ENCODE measurements around the gene FGD4.
A peak's percentile ranks its signal among the peaks of the same experiment; 100 is the strongest.
"Not testable (repeated sequence)": the region's sequence is repeated elsewhere in the genome, so short reads cannot be mapped to it uniquely, and the experiment has no call there.

Gene FGD4

DNA sequence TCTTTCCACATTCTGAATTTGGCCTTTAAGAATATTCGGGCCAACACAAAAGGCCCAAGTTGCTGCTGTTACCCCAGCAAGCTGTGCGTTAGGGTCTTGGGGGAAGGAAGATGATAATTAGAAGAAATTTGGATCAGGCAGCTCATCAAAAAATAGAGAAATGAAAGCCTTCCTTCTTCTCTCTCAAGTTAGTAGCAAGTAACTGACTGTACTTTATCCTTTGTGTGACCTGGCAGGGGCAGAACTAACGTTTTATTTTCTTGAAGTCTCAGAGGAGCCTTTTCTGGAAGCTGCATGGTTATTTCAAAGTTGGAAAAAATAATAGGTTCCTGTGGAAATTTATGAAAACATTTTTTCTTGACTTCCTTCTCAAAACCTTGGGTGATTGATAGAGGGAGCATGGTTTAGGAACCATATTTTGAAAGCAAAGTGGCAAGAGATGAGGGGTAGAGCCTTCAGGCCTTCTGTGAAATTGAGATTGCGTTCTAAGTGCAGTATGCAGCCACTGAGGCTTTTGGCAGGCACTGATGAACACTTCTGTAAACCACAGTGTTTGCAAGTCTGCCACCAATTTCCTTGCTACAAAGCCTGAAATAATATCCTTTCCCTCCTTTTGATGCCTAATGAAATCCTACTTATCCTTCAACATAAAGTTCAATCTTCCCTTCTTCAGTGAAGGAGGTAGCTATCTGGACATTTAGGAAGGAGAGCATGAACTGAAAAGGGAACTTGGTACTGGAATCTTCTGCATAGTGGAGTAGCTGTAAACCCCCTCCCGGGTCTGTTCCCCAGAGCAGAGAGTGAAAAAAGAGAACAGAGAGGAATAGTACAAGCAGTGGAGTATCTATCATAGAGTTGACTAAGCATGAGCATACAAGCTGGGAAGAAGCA lies 123.2 kb downstream of the FGD4 start:
- no peak for DNase-seq (ENCODE audit: low spot score)

- not testable (repeated sequence) for DNase-seq (ENCODE audit: low spot score)
Observed at GRCh38 chr12:32525802-32526201, 126.4 kb downstream of the FGD4 start.

DNA sequence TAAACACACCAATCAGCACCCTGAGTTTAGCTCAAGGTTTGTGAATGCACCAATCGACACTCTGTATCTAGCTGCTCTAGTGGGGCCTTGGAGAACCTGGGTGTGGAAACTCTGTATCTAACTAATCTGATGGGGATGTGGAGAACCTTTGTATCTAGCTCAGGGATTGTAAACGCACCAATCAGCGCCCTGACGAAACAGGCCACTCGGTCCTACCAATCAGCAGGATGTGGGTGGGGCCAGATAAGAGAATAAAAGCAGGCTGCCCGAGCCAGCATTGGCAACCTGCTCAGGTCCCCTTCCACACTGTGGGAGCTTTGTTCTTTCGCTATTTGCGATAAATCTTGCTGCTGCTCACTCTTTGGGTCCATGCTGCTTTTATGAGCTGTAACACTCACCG lies 127.0 kb downstream of the FGD4 start:
- not testable (repeated sequence) for DNase-seq (ENCODE audit: low spot score)

DNA sequence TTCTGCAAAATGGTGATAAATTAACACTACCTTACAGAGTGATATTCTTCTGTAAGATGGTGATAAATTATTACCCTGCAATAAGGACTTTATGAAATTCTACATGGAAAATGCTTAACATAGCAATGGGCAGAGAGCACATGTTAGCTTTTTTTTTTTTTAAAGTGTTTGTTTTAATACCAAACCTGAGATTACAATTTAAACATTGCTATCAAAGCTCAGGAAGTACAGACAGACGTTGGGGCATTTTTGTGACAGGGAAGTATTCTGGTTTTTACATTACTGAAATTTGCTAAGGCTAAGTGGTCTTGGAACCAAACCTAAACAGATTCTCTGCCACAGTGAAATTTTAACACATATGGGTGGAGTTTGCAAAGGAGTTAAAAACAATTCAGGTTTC lies 133.1 kb downstream of the FGD4 start:
- DNase-seq (ENCODE audit: low spot score): no peak

- DNase-seq (ENCODE audit: low spot score): no peak
Observed at GRCh38 chr12:32532951-32533350, 133.6 kb downstream of the FGD4 start.

- DNase-seq (ENCODE audit: low spot score): not testable (repeated sequence)
Observed at GRCh38 chr12:32533506-32533905, 134.1 kb downstream of the FGD4 start.

- peak; percentile 29 for DNase-seq (ENCODE audit: low spot score)
Observed at GRCh38 chr12:32533971-32534590, 134.7 kb downstream of the FGD4 start.

DNA sequence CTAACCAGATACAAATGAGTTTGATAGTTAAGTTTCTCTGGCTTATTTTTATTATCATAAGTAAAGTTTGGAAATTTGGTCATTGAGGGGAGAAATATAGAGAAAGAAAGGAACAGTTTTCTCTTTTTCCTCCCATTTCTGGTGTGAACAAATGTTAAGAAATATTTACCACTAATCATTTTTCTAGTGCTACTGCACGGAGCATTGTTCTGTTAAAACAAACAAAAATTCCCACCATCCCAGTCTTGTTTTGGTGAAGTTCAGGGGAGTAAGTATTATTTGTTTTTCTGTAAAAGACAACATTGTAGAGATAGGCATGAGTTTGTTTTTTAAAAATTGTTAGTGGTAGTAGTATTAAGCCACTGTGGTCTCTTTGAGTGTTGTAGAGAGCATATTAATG lies 135.3 kb downstream of the FGD4 start:
- no peak for DNase-seq (ENCODE audit: low spot score)

DNA sequence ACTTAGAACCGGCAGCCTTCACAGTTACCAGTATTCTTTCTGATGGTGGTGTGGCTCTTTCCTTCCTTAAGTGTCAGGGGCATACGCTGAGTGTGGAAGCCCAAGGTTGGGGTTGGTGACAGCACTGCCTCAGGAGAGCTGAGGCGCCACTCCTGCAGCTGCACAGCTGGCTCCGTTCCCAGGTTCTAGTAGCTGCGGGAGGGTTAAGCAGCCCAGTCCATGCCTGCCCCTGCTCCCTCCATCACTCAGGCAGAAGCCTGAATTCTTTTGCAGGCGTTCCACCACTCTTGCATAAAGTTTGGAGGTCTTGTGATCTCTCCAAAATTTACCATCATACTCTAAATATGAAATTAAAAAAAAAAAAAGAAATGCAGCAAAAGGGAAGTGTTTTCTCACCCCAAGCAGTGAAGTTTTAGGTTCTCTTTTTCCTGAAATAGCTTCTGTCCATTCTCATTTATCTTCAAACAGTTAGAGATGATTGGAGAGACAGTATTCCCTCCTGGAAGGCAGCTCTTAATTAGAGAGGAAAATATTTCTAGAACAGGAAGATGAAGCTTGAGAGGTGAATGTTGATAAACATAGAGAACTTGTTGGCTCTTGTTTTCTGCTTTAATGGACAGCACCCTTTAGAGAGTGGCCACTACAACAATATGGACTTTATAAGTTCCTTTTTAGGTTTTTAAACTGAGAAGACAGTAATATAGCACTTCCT lies 136.1 kb downstream of the FGD4 start:
- no peak for DNase-seq (ENCODE audit: low spot score)

DNA sequence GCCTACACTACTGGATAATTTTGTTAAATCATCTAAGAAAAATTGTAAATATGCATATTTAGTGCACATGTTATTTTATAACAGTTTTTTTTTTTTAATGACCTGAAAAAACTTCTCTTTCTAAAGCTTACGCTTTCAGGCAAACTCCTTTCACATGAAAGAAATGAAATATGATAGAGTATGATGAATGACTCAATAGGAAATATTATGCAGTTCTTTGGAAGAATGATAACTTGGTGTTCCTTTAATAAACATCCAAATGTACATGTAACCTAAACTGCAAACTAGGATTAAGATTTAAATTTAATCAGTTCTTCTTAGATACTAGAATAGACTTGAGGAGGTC lies 136.6 kb downstream of the FGD4 start:
- DNase-seq (ENCODE audit: low spot score): no peak

- DNase-seq (ENCODE audit: low spot score): no peak
Observed at GRCh38 chr12:32541754-32542374, 142.5 kb downstream of the FGD4 start.

GRCh38 chr12:32542428-32543229 lies 143.3 kb downstream of the FGD4 start:
- no peak for DNase-seq (ENCODE audit: low spot score)

GRCh38 chr12:32544893-32545292 lies 145.5 kb downstream of the FGD4 start:
- no peak for DNase-seq (ENCODE audit: low spot score)

DNA sequence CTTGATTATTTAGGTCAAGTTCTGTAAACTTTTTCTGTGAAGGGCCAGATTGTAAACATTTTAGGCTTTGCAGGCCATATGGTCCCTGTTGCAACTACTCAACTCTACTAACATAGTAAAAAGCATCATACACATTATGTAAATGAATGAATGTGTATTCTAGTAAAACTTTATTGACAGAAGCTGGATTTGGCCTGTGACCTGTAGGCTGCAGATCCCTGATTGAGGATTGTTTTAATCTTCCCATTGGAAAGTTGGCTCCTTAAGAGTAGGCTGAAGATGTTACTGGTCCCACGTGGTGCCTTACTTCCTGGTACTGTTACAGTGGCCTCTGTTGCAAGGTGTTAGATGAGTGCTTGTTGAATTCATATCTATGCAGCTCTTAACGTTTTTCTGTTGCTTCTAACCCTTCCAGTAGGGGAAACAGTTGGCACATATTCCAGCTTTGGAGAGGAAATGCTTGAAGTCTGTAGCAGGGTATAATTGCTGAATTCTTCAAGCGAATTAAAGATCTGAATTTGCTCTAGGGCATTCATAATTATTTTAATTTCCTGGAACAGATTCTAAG lies 146.1 kb downstream of the FGD4 start:
- no peak for DNase-seq (ENCODE audit: low spot score)

DNA sequence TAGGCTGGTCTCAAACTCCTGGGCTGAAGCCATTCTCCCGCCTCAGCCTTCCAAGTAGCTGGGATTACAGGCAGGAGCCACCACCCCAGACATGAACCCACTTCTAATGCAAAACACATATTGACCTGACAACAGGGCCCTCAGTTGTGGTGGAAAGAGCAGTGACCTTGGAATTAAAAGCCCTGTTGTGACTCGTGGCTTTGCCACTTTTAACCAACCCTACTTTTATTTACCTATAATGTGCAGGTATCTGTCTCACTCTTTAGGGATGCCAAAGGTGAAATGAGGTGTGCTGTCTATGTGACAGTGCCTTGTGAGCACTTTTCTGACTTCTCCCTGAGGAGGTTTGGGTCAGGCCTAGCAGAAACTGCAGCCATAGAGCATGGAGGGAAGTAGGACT lies 146.9 kb downstream of the FGD4 start:
- no peak for DNase-seq (ENCODE audit: low spot score)

DNA sequence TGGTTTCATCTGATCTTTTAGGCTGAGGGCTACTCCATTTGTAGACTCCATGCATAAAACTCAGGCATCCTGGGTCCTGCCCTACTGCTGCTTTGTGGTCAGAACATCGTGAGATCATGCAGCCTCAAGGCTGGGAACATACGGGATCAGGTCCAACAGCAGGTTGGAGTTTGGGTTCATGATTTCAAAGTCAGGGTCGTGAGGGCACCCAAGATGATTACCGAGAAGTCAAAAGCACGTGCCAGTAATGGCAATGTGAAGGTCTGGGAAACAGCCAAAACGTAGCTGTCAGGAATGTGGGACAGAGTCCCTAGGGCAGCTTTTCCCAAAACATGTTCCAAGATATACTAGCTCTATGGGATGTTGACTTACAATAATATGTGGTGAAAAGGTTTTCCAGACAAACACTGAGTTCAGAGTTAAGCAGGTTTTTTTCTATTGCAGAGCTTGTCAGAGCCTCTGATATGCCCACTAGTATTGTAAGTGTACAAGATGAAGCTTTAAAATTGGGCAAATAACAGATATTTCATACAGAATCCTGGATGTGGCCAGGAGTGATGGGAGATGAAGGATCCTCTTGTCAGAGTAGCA lies 149.4 kb downstream of the FGD4 start:
- DNase-seq (ENCODE audit: low spot score): no peak

DNA sequence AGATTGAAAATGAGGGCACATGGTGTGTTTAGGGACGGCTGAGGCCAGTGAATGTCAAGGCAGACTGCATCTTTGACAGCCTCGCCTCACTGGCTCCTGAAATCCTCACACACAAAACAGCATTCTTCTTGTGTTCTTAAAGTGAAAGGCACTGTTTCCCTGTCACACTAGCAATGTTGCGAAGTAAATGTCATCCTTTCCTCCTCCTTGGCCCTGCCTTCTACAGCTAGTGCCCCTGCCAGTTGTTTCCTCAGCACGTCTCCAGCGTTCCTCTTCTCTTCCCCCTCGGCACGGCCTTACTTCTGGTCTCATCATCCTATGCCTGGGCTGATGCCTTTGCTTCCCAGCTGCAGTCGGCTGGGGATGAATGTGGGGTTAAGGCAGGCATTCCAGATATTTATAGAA lies 150.3 kb downstream of the FGD4 start:
- no peak for DNase-seq (ENCODE audit: low spot score)

- DNase-seq (ENCODE audit: low spot score): no peak
Observed at GRCh38 chr12:32551058-32551457, 151.7 kb downstream of the FGD4 start.

- DNase-seq (ENCODE audit: low spot score): peak; percentile 66
Observed at GRCh38 chr12:32558903-32559302, 159.5 kb downstream of the FGD4 start.

- no peak for DNase-seq (ENCODE audit: low spot score)
Observed at GRCh38 chr12:32559434-32559833, 160.1 kb downstream of the FGD4 start.

- DNase-seq (ENCODE audit: low spot score): no peak
Observed at GRCh38 chr12:32560520-32560919, 161.2 kb downstream of the FGD4 start.
